GM19043 (cell line): ENCODE results near the gene PROK1.

Source experiments
- ATAC-seq: cut with Tn5 transposase; IDR thresholded peaks from one replicate; pipeline ENCODE4 v1.9.1; 2021; ENCODE audit warnings: low read depth; ENCODE audit not compliant: unreplicated experiment

PROK1 gene

GRCh38 chr1:110464340-110464739 lies 13.4 kb downstream of the PROK1 start:
- ATAC-seq: no peak

- ATAC-seq: no peak
Measured at GRCh38 chr1:110465038-110465813, 14.3 kb downstream of the PROK1 start.

GRCh38 chr1:110465814-110466380 lies 14.9 kb downstream of the PROK1 start:
- no peak for ATAC-seq

- no peak for ATAC-seq
Measured at GRCh38 chr1:110466646-110467280, 15.8 kb downstream of the PROK1 start.

GRCh38 chr1:110471131-110471530 lies 20.2 kb downstream of the PROK1 start:
- ATAC-seq: no peak

- no peak for ATAC-seq
Measured at GRCh38 chr1:110472546-110472945, 21.6 kb downstream of the PROK1 start.

- no peak for ATAC-seq
Measured at GRCh38 chr1:110474444-110474843, 23.5 kb downstream of the PROK1 start.

- ATAC-seq: no peak
Measured at GRCh38 chr1:110475362-110476027, 24.5 kb downstream of the PROK1 start.

- ATAC-seq: no peak
Measured at GRCh38 chr1:110476028-110476765, 25.2 kb downstream of the PROK1 start.

GRCh38 chr1:110477041-110477440 lies 26.1 kb downstream of the PROK1 start:
- no peak for ATAC-seq

GRCh38 chr1:110477445-110477957 lies 26.6 kb downstream of the PROK1 start:
- no peak for ATAC-seq

GRCh38 chr1:110477967-110478640 lies 27.2 kb downstream of the PROK1 start:
- ATAC-seq: no peak

- ATAC-seq: no peak
Measured at GRCh38 chr1:110478886-110479285, 27.9 kb downstream of the PROK1 start.

- no peak for ATAC-seq
Measured at GRCh38 chr1:110480356-110481096, 29.6 kb downstream of the PROK1 start.

- ATAC-seq: no peak
Measured at GRCh38 chr1:110481968-110482623, 31.1 kb downstream of the PROK1 start.

- ATAC-seq: no peak
Measured at GRCh38 chr1:110482662-110483307, 31.8 kb downstream of the PROK1 start.

GRCh38 chr1:110483308-110483685 lies 32.3 kb downstream of the PROK1 start:
- no peak for ATAC-seq

- no peak for ATAC-seq
Measured at GRCh38 chr1:110484801-110485200, 33.9 kb downstream of the PROK1 start.
